NCI-H128 (cell line): Measurements from ENCODE around the gene GRB7.
"Not testable (repeated sequence)": the region's sequence is repeated elsewhere in the genome, so short reads cannot be mapped to it uniquely, and the experiment has no call there.

Experiments used
- DNase-seq: peaks from one replicate; lab custom pipeline; 2025; ENCODE audit not compliant: unreplicated experiment; lab: John Stamatoyannopoulos, UW

Gene GRB7

GRCh38 chr17:39750131-39751015 is 12.6 kb downstream of the GRB7 start:
- no peak for DNase-seq

DNA sequence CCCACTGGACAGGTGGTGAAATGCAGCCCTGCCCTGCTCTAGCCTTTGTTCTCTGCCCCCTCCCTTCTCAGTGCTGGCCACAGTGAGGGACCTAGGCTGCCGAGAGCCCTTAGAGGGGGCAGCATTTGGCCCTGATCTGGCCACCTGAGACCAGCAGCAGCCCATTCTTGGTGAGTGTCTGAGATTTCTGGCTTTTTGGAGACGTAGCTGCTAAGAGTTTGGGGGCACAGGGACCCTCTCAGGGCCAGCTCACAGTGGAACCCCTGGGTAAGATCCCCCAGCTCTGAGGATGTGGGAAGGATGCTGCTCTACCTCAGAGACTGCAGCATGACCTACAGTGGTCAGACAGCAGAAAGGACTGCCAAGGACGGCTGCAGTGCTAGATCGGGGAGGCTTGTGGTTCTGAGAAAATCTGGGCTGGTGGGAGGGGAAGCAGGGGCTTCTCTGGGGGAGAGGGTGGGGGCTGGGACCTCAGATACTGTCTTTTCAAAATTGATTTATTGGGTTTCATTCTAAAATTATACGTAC is 13.3 kb downstream of the GRB7 start:
- no peak for DNase-seq

GRCh38 chr17:39751637-39752036 is 13.9 kb downstream of the GRB7 start:
- DNase-seq = no peak

- no peak for DNase-seq
These were observed 14.6 kb downstream of the GRB7 start for GRCh38 chr17:39752241-39752881.

DNA sequence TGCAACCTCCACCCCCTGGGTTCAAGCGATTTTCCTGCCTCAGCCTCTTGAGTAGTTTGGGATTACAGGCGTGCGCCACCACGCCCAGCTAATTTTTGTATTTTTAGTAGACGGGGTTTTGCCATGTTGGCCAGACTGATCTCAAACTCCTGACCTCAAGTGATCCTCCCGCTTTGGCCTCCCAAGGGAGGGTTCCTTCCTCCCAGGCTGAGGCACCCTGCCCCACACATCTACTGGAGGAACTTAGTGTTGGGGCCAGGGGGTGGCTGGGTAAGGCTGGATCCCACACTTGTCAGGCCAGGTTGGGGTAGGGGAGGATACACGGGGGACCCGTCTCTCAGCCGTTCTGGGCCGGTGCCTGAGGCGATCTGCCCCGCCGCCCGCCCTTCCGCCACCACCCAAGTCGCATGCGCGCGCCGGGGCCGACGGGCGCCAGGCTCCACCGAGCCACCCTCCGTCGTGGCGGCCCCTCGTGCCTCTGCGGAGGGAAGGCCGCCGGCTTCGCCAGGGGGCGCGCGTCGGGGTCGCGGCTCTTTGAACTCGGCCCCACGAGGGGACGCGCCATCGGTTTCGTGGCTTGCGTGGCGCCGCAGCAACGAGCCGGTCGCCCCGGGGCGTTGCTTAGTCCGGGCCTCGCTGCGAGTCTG is 15.9 kb downstream of the GRB7 start:
- no peak for DNase-seq

DNA sequence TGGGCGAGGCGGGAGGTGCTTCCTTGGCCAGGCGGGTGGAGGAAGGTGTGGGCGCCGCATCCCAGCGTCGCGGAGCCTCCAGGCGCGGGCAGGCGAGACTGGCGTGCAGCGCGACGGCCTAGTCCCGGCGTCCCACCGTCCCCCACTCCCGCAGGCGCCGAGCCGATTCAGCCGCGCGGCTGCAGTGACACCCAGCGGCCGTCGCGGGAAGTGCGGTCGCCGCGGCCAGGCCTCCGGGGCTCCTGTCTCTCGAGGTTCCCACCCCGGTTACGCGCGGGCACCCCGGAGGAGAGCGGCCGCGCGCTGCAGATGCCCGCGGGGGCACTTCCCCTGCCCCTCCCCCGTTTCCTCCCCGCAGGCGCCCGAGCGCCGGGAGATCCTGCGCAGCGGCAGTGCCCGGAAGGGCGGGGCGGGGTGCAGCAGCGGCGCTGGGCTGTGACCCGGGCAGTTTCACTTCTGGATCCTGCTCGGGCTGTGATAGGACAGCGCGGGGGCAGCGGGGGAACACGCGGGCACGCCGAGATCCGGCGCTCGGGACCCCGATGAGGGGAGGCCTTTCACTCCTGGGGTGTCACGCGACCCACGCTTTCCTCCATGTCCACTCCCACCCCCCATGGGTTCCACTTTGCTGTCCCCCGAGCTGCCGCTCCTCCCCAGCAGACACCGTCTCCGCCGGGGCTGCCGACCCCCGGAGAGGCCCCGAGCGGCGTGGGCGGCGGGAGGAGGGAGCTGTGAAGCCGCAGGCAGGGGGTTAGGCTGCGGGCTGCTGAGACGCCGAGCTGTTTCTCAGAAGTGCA is 16.6 kb downstream of the GRB7 start:
- peak; percentile 49 for DNase-seq

DNA sequence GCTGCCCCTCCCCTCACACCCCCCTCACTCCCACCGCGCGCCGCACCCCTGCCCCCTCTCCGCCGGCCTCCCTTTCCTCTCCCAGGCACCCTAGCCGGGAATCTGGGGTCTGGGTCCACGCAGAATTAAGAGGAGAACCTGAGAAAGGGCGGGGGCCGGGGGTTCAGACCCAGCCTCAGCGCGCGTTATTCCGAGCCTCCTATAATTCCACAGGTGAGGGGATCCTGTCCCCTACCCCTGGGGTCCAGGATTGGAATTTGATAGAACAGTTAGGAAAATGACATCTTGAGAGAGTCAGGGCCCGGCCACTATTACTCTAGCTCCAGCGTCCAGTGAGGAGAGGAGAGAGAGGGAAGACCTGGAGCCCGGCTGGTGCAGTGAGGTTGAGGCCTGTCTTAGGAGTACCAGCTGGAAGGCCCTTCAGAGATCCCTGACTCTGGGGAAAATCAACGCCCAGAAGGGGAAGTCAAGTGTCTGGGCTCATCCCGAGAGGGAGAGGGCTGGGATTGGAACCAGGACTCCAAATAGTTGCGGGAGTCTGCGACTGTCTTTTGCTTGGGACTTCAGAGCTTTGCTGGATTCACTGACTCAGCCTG is 17.3 kb downstream of the GRB7 start:
- no peak for DNase-seq

GRCh38 chr17:39755554-39756379 is 18.0 kb downstream of the GRB7 start:
- DNase-seq = no peak

DNA sequence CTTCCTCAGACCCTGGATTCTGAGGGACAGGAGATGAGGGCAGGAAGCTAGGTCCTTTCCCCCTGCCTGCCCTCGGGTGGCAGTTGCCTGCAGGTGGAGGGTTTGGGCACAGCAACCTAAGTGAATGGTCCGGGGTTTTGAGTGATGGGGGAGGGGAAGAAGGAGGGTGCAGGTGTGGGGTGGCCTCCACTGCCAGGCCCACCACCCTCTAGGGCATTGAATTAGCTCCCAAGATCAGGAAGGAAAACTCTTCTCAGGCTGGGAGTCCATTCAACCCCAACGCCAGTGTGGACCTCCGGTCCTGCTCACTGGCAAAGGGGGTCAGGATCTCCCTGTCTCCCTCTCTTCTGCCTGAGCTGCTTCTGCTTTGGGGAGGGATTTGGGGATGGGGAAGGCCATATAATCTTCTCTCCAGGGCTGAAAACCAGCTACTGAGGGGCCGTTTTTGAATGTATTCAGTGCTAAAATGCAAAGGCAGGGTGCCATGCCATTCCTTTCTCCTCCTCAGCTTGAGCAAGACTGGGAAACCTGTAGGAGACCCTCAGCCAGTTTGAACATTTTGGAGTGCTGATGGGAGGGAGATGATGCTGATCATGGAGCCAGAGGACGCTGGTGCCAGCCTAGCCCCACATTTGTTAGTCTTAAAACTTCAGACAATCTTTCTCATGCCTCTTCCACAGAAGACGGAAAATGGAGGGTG is 18.8 kb downstream of the GRB7 start:
- DNase-seq = no peak

GRCh38 chr17:39757176-39757662 is 19.5 kb downstream of the GRB7 start:
- DNase-seq = no peak

DNA sequence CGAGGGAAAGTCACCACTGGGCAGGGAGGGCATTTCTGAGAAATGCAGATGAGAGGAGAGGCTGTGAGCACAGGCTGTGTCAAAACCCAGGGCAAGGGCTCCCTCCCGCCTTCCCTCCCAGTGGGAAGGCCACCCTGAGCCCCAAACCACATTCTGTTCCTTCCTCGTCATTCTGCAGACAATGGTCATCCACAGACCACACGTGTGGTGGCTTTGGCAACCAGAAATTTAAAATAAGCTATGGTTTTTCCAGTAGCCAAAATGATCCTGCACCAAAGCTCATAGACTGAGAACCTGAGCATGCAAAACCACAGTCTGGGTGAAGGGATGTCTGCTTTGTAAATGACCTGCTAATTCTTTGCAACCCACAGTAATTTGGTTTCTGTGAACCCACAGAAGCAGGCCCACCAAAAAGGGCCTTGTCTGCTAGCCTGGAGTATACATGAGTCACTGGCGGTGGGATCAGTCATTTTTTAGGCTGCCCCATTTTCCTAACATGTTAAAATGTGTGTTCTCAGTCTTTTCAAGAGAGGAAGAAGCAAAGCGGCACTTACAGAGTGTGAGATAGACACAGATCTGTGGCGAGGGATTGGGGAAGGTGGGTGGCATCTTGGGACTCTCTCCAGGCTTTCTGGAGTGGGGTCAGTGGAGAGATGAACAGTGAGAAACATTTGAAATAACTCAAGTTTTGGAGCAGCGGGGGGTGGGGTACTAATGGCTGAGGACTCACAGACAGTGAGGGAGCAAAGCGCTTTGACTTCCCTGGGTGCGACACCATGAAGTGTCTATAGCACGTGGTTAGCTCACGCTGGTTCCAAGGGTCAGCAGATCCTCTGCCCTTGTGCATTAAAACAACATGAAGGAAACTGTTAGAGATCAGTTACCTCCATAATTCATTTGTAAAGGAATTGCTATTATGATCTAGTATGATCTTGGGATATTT is 20.5 kb downstream of the GRB7 start:
- no peak for DNase-seq

GRCh38 chr17:39759204-39759603 is 21.5 kb downstream of the GRB7 start:
- no peak for DNase-seq

DNA sequence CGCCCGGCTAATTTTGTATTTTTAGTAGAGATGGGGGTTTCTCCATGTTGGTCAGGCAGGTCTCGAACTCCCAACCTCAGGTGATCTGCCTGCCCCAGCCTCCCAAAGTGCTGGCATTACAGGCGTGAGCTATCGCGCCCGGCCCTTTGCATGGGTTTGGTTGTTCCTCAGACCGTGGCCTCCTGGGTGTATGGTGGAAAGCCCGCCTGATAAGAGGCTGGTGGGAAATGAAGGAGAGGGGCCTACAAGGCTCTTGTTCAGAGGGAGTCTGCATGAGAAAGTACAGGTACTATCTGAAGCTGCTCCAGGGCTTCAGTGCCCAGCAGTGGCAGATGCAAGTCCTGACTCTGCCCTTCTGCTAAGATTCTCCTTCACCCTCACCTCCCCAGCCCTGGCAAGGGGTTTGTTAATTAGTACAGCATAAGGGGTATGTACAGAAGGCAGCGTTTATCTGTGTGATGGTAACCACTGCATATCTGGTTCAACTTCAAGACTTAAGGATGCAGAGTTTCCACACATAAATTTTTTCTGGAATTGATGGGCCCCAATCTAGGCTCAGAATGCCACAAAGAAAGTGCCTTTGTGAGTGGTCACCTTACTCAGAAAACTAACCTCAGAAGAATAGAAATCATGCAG is 24.2 kb downstream of the GRB7 start:
- no peak for DNase-seq

- DNase-seq = no peak
These were observed 25.5 kb downstream of the GRB7 start for GRCh38 chr17:39763051-39763820.

GRCh38 chr17:39764171-39764570 is 26.4 kb downstream of the GRB7 start:
- not testable (repeated sequence) for DNase-seq

DNA sequence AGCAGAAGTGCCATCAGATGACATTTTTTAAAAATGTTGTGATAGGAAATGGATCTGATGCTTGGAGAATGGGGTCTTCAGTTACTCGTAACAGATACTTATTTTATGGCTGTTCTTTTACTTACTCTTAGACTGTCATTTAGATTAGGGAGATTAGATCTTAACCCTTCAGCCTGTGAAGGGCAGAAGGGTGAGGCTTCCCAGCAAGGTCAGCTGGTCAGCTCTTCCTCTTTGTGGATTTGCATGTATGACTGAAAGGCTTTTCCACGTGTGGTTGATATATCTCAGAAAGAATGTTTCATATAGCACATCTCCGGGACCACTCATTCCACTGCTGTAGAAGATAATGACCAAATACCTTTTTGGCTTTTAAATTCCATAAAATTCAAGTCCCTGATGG is 27.4 kb downstream of the GRB7 start:
- no peak for DNase-seq

- DNase-seq = no peak
These were observed 28.0 kb downstream of the GRB7 start for GRCh38 chr17:39765766-39766165.
